AG09309 (cell line): ENCODE data around the gene RTN4RL2.

ENCODE experiments used
- DNase-seq: peaks from one replicate; pipeline ENCODE4 v3.0.0-alpha.2; 2010; ENCODE audit warnings: low read depth
- H3K4me3 ChIP-seq: 2 replicates; pipeline ENCODE4 v1.5.1; 2011; ENCODE audit warnings: mild to moderate bottlenecking, low read depth, low read length, moderate library complexity; ENCODE audit not compliant: control insufficient read depth
- CTCF ChIP-seq: IDR thresholded peaks from 2 replicates; pipeline ENCODE4 v1.5.1; 2011; ENCODE audit warnings: mild to moderate bottlenecking, low read depth, low read length, inconsistent platforms; ENCODE audit not compliant: insufficient read depth, control insufficient read depth; ENCODE audit errors: missing control alignments

RTN4RL2 gene

GRCh38 chr11:57493507-57494503, 33.5 kb downstream of the RTN4RL2 start:
- no peak overlapping the region for H3K4me3 ChIP-seq
- peak; percentile 90 for TF ChIP-seq CTCF
- DNase-seq, result no peak

GRCh38 chr11:57496109-57496820, 35.9 kb downstream of the RTN4RL2 start:
- H3K4me3 ChIP-seq, result no peak overlapping the region
- TF ChIP-seq CTCF, result no peak
- DNase-seq, result no peak

GRCh38 chr11:57497303-57498247, 37.2 kb downstream of the RTN4RL2 start:
- no peak for DNase-seq
- no peak for TF ChIP-seq CTCF
- H3K4me3 ChIP-seq, result no peak overlapping the region

- no peak for TF ChIP-seq CTCF
- no peak overlapping the region for H3K4me3 ChIP-seq
- DNase-seq, result no peak
Observed at GRCh38 chr11:57498540-57498939, 38.2 kb downstream of the RTN4RL2 start.

- no peak for TF ChIP-seq CTCF
- H3K4me3 ChIP-seq, result peak overlapping the region; percentile 34
- peak; percentile 21 for DNase-seq
Observed at GRCh38 chr11:57499413-57499982, 39.2 kb downstream of the RTN4RL2 start.

DNA sequence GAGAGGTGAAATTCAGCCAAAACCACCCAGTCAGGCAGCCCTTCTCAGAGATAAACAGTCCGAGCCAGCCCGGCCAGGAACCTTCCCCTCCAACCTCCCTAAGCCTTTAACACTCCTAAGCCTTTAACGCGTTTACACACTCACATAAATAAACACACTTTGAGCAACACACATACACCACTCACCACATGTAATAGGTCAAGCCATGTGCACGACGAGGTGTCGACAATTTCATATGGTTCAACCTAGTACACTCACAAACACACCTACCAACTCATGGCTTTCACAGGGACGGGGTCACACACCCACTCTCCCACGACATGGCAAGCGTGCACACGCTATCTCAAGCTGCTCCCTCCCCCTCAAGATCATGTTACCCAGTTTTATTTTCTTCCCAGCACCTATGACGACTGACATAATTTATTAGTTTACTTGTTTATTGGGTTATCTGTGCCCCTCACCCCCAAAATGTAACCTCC, 39.7 kb downstream of the RTN4RL2 start:
- peak overlapping the region; percentile 34 for H3K4me3 ChIP-seq
- no peak for TF ChIP-seq CTCF
- DNase-seq, result no peak
